HepG2 (cell line): ENCODE measurements around the gene SERPINA3. TPM values are rescaled to one million over a fixed set of nuclear protein-coding genes. Genes with fewer than 3 reads are reported as not detected.
A peak's percentile ranks its signal among the peaks of the same experiment; 100 is the strongest.

Experiments used
- ATAC-seq: fragments of 200-7000 bp; cut with Tn5 transposase; 3 replicates; pipeline ENCODE4 v1.9.1; 2020; ENCODE audit warnings: mild to moderate bottlenecking, moderate library complexity
- BruUV-seq: library from RNA; stranded (reverse); fragments of 400-500 nt; replicated peaks from 2 replicates; lab custom pipeline; 2021; lab: Mats Ljungman, UMichigan
- CTCF ChIA-PET: fragments of 300-600 bp; formaldehyde crosslinking; extraction: SDS; loops from one replicate; lab custom pipeline; 2021; ENCODE audit warnings: low total read pairs, inconsistent platforms, low intra/inter-chr PET ratio; lab: Yijun Ruan, JAX
- POLR2A ChIA-PET: fragments of 350-600 bp; sonication (Branson Sonifier 250); formaldehyde crosslinking; loops from one replicate; lab custom pipeline; 2020; ENCODE audit warnings: antibody characterized with exemption, inconsistent platforms; lab: Yijun Ruan, JAX
- DNase-seq: peaks from one replicate; pipeline ENCODE4 v3.0.0-alpha.2; 2015; ENCODE audit warnings: low spot score
- FAIRE-seq: peaks from 3 replicates; lab custom pipeline; 2011; peaks lifted over from hg19 to GRCh38; lab: Jason Lieb, UNC
- H2AFZ ChIP-seq: one replicate; pipeline ENCODE4 v1.6.1; 2011; ENCODE audit warnings: low read length, inconsistent platforms
- H3K27ac ChIP-seq: fragments of 300-600 bp; 3 replicates; pipeline ENCODE4 v1.8.0; 2011; ENCODE audit warnings: mixed run types, mild to moderate bottlenecking, mixed read lengths, low read length, inconsistent platforms; ENCODE audit not compliant: insufficient read depth; ENCODE audit errors: extremely low read length
- H3K27me3 ChIP-seq, 2 experiments: fragments of 200-600 bp in 1 of 2; 2 replicates in 1 of 2; 3 replicates in 1 of 2; pipeline versions ENCODE4 v1.6.0 to v1.8.0; 2011; ENCODE audit warnings: low read length in 2 of 2, mild to moderate bottlenecking in 2 of 2, moderate library complexity in 2 of 2, inconsistent platforms in 1 of 2; ENCODE audit not compliant: insufficient read depth in 2 of 2, control insufficient read depth in 1 of 2
- H3K36me3 ChIP-seq, 2 experiments: fragments of 200-600 bp in 1 of 2; replicated peaks in 1 of 2; 2 replicates in 1 of 2; 3 replicates in 1 of 2; pipeline versions ENCODE4 v1.5.1 to v1.8.0; 2011; ENCODE audit warnings: low read length in 2 of 2, inconsistent platforms in 1 of 2; ENCODE audit not compliant: insufficient read depth in 2 of 2, control insufficient read depth in 1 of 2
- H3K4me1 ChIP-seq: 2 replicates; pipeline ENCODE4 v1.5.1; 2012; ENCODE audit warnings: low read length, inconsistent platforms; ENCODE audit not compliant: insufficient read depth
- H3K4me2 ChIP-seq: 2 replicates; pipeline ENCODE4 v1.6.0; 2011; ENCODE audit warnings: low read depth, low read length, inconsistent platforms
- H3K4me3 ChIP-seq, 3 experiments: fragments of 200-600 bp in 1 of 3; sonication (generic), shearing (Covaris generic) in 1 of 3; replicated peaks in 1 of 3; 2 replicates each; pipeline ENCODE4 v1.5.1; 2011 to 2016; ENCODE audit warnings: low read length in 3 of 3, inconsistent platforms in 2 of 3, low read depth in 2 of 3, mild to moderate bottlenecking in 2 of 3, control low read depth in 1 of 3, mixed read lengths in 1 of 3; ENCODE audit not compliant: insufficient read depth in 1 of 3
- H3K79me2 ChIP-seq: one replicate; pipeline ENCODE4 v1.6.1; 2011; ENCODE audit warnings: low read length, inconsistent platforms; ENCODE audit not compliant: insufficient read depth
- H3K9ac ChIP-seq: 2 replicates; pipeline ENCODE4 v1.6.0; 2011; ENCODE audit warnings: mild to moderate bottlenecking, low read depth, low read length, inconsistent platforms; ENCODE audit not compliant: insufficient read depth
- H3K9me3 ChIP-seq: 2 replicates; pipeline ENCODE4 v1.5.1; 2012; ENCODE audit warnings: mild to moderate bottlenecking, low read length
- H4K20me1 ChIP-seq: 2 replicates; pipeline ENCODE4 v1.6.0; 2011; ENCODE audit warnings: inconsistent platforms, mild to moderate bottlenecking, low read length, moderate library complexity; ENCODE audit not compliant: insufficient read depth
- CREB1 ChIP-seq, 2 experiments: fragments of 450-650 bp in 1 of 2; IDR thresholded peaks; 2 replicates each; pipeline ENCODE4 v1.6.1; 2016 to 2017; ENCODE audit warnings: control low read depth in 1 of 2, mild to moderate bottlenecking in 1 of 2, missing compliant biosample characterization in 1 of 2, missing genetic modification characterization in 1 of 2
- NKX3-1 ChIP-seq: sonication (generic); formaldehyde crosslinking; IDR thresholded peaks from 2 replicates; pipeline ENCODE4 v1.5.0; 2020; ENCODE audit warnings: missing genetic modification reagents
- RARG ChIP-seq: sonication (generic); formaldehyde crosslinking; IDR thresholded peaks from 2 replicates; pipeline ENCODE4 v1.4.0; 2020; ENCODE audit warnings: low read depth, mild to moderate bottlenecking, missing genetic modification reagents
- SKI ChIP-seq: fragments of 450-650 bp; IDR thresholded peaks from one replicate; pipeline ENCODE4 v1.6.1; 2018; ENCODE audit warnings: mild to moderate bottlenecking; ENCODE audit not compliant: partially characterized antibody
- TEAD2 ChIP-seq: sonication (generic); formaldehyde crosslinking; IDR thresholded peaks from 2 replicates; pipeline ENCODE4 v1.9.0; 2021; ENCODE audit warnings: missing genetic modification reagents
- XBP1 ChIP-seq: sonication (generic); formaldehyde crosslinking; IDR thresholded peaks from 2 replicates; pipeline ENCODE4 v1.5.0; 2020; ENCODE audit warnings: missing genetic modification reagents
- ZNF3 ChIP-seq: IDR thresholded peaks from 2 replicates; pipeline ENCODE4 v1.7.0; 2017; ENCODE audit warnings: inconsistent platforms
- ZNF775 ChIP-seq: sonication (generic); formaldehyde crosslinking; IDR thresholded peaks from 2 replicates; pipeline ENCODE4 v1.4.0; 2020; ENCODE audit warnings: missing genetic modification reagents, mild to moderate bottlenecking, moderate library complexity, borderline replicate concordance
- whole genome bisulfite sequencing: methylation state at CpG from one replicate; pipeline ENCODE4 v1.1.6; 2017; ENCODE audit warnings: low lambda C conversion rate; 5-methylcytosine and 5-hydroxymethylcytosine counted together
- in situ Hi-C: cut with HindIII; loops from 2 replicates; pipeline ENCODE4 v1.10.0; 2017; ENCODE audit warnings: low pct_unique_long_range_greater_than_20kb; ENCODE audit not compliant: extremely low pct_ligation_motif_present
- intact Hi-C: fragments of 100-400 bp; cut with micrococcal nuclease; formaldehyde crosslinking; loops from one replicate; pipeline ENCODE4 v1.10.0; 2022; ENCODE audit not compliant: unreplicated experiment
- polyA plus RNA-seq, 8 experiments: library from polyadenylated mRNA; depleted of rRNA in 3 of 8; stranded (reverse) in 7 of 8; unstranded in 1 of 8; fragments of >200 nt; fragmentation: Illumina TruSeq in 4 of 8; extraction: Trizol in 4 of 8; gene quantifications; 2 replicates each; pipeline versions ENCODE4 v1.2.1 to v1.2.3, GENCODE V29; 2011 to 2016; ENCODE audit warnings: low read depth in 4 of 8, missing spikeins in 1 of 8, mixed read lengths in 1 of 8; ENCODE audit not compliant: insufficient read depth in 1 of 8
- total RNA-seq, 5 experiments: library from RNA; depleted of rRNA; stranded (reverse); fragments of >200 nt; fragmentation: Illumina TruSeq; extraction: Trizol; gene quantifications; 2 replicates each; pipeline ENCODE4 v1.2.3, GENCODE V29; 2016; ENCODE audit warnings: low read depth in 1 of 5

SERPINA3 gene
- total and polyA plus RNA-seq, 2 of the 13 experiments (the other 11 are each of a cell fraction or from before 2014, with no cell fraction given): 825 to 2,200 TPM

DNA sequence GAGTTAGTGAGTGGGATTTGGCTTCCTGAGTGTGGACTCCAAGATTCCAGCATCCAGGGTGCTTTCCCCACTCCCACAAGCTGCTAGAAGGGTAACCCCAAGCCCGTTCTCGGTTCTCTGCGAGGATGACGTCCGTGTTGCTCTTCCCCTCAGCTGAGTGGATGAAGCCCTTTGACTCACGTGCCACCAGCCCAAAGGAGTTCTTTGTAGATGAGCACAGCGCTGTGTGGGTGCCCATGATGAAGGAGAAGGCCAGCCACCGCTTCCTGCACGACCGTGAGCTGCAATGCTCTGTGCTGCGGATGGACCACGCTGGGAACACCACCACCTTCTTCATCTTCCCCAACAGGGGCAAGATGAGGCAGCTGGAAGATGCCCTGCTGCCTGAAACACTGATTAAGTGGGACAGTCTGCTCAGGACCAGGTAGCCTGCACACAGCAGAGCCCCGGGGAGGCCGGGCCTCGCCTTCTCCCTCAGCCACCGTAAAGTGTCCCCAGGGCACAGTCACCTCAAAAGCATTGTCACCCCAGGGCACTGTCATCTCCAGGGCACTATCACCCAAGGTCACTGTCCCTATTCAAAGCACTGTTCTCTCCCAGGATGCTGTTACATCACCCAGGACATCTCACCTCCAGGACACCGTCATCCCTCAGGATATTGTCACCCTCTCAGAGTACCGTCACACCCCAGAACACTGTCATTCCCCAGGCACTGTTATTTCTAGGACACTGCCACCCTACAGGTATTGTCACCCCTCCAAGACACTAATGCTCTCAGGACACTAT is 31.3 kb downstream of the SERPINA3 start:
- Histone ChIP-seq H3K4me3 (no peak overlapping the region), H3K9me3 (peaks cover 8% of the 10 kb centered on the region), H3K27ac (no peak overlapping the region), H3K9ac (no peak overlapping the region), H3K27me3 (peaks cover 0 to 1% of the 10 kb centered on the region in 2 experiments; a peak in 2 of 5 replicates), H3K79me2 (no peaks in the 10 kb centered on the region), H3K36me3 (no peaks in the 10 kb centered on the region), H4K20me1 (no peaks in the 10 kb centered on the region), H3K4me1 (peaks cover 27% of the 10 kb centered on the region), H2AFZ (no peak overlapping the region), H3K4me2 (no peak overlapping the region)
- in situ Hi-C loops (no loop called here), intact Hi-C loops (no loop called here)
- WGBS: 46% methylated on average over 2 of the region's 18 CpGs
- CTCF ChIA-PET: no interaction called here
- ATAC-seq (no peak), FAIRE-seq (no peak), DNase-seq (no peak)
- BruUV-seq: no TSS peak
- TF ChIP-seq CREB1 (IDR thresholded peaks at IDR 0.05): peak; percentile 62; the same call in 1 of the 2 replicates
- TF ChIP-seq CREB1 (CRISPR knock-in tag; IDR thresholded peaks at IDR 0.05): no peak
- no peak for TF ChIP-seq ZNF3 (CRISPR knock-in tag)
- no peak for TF ChIP-seq TEAD2
- POLR2A ChIA-PET: no interaction called here

DNA sequence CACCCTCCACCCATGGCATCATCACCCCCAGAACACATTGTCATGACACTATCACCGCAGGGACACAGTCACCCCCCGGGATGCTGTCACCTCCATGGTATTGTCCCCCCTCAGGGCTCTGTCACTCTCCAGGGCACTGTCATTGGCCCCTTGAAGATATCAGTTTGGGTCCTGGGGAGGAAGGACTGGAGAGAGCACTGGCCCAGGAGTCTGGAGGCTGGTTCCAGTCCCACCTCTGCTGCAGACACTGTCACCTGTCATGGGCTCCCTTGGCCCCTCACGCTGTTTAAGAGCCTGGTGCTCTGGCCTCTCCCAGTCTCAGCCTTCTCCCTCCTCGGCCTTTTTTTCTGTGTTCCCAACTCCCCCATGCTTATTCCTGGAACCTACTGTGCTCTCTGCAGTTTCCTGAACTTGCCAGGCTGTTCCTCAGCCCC is 31.9 kb downstream of the SERPINA3 start:
- Histone ChIP-seq H3K9me3 (peaks cover 14% of the 10 kb centered on the region), H2AFZ (no peak overlapping the region), H3K27ac (no peak overlapping the region), H4K20me1 (no peaks in the 10 kb centered on the region), H3K36me3 (no peaks in the 10 kb centered on the region), H3K4me1 (peaks cover 21% of the 10 kb centered on the region), H3K79me2 (no peaks in the 10 kb centered on the region), H3K4me2 (no peak overlapping the region), H3K4me3 (no peak overlapping the region), H3K27me3 (peaks cover 0 to 1% of the 10 kb centered on the region in 2 experiments; a peak in 2 of 5 replicates), H3K9ac (no peak overlapping the region)
- TF ChIP-seq NKX3-1 (no peak), XBP1 (no peak), ZNF775 (CRISPR knock-in tag) (no peak), RARG (no peak), SKI (no peak)
- ATAC-seq (no peak), DNase-seq (no peak), FAIRE-seq (no peak)
- CTCF ChIA-PET: no interaction called here
- POLR2A ChIA-PET: no interaction called here
- WGBS: 68% methylated on average over 4 of the region's 4 CpGs
- intact Hi-C loops (no loop called here), in situ Hi-C loops (no loop called here)
- BruUV-seq: no TSS peak
